Activated T-helper 17 cell treated with anti-CD3 and anti-CD28 coated beads, Interleukin-2, amount 50 U/mL, for 72 hours (primary cell): ENCODE data around the gene GOLGA1. TPM values are rescaled to one million over a fixed set of nuclear protein-coding genes. Genes with fewer than 3 reads are reported as not detected.

ENCODE experiments used
- ATAC-seq: fragments of 150-1000 bp; cut with Tn5 transposase; replicated peaks from 2 replicates; pipeline ENCODE4 v1.10.0; 2021; ENCODE audit warnings: mild to moderate bottlenecking, moderate library complexity
- H3K27ac Mint-ChIP-seq: one replicate; pipeline ENCODE4 v1.8.0; 2022; ENCODE audit warnings: mixed read lengths
- H3K27me3 Mint-ChIP-seq: one replicate; pipeline ENCODE4 v1.8.0; 2022; ENCODE audit warnings: mixed read lengths
- H3K36me3 Mint-ChIP-seq: one replicate; pipeline ENCODE4 v1.8.0; 2022; ENCODE audit warnings: low read depth, mild to moderate bottlenecking, mixed read lengths
- H3K4me1 Mint-ChIP-seq: one replicate; pipeline ENCODE4 v1.8.0; 2022; ENCODE audit warnings: mixed read lengths
- H3K4me3 Mint-ChIP-seq: one replicate; pipeline ENCODE4 v1.8.0; 2022; ENCODE audit warnings: mild to moderate bottlenecking, mixed read lengths
- H3K9me3 Mint-ChIP-seq: one replicate; pipeline ENCODE4 v1.8.0; 2022; ENCODE audit warnings: mixed read lengths
- total RNA-seq, 2 donors: library from RNA; stranded (reverse); gene quantifications; one replicate each; pipeline ENCODE4 v1.2.3, GENCODE V29; 2022

Gene GOLGA1
- total RNA-seq, 2 donors from 2014 or later: 19.7 to 39.8 TPM

DNA sequence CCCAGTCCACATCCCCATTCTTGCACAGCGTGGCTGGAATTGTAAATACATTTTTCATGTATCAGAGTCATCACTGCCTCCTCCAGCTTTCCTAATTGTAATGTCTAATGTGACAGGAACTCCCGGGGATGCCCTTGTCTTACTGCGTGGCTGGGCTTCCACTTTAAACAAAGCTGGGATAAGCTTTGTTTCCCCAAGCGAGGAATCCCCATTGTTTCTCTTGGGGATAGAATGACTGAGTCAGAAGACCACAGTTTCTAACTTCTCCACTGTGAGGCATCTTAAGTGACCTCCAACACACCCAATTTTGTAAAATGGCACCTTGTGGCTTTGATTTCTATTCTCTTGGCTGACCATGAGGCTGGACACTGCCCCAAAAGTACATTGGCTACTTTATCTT is 56.5 kb downstream of the GOLGA1 start:
- peaks cover 80% of the 10 kb centered on the region for H3K36me3 Mint-ChIP-seq

DNA sequence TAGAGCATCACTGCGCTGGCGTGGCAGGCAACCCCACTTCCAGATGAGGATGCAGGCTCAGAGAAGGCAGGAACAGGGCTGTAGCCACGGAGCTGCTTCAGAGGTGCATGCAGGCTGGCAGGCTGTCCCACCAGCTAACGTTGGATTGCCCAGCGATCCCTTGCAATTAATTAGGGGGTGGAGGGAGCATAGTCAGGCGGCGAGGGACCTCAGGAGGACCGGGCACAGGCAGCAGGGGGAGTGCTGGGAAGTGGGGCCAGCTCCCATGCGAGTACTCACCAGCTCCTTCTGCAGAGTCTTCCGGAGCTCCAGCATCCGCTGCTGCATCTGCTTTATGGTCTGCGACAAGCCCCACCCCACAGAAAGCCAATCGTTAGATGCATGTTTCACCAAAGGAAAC is 58.7 kb downstream of the GOLGA1 start:
- no peak for ATAC-seq
- H3K27me3 Mint-ChIP-seq: no peaks in the 10 kb centered on the region
- H3K9me3 Mint-ChIP-seq: no peaks in the 10 kb centered on the region
- no peak overlapping the region for H3K4me3 Mint-ChIP-seq
- peaks cover under 1% of the 10 kb centered on the region for H3K4me1 Mint-ChIP-seq
- H3K36me3 Mint-ChIP-seq: peaks cover 84% of the 10 kb centered on the region
- no peak overlapping the region for H3K27ac Mint-ChIP-seq

More for the DNA sequence above, 56.5 kb downstream of the GOLGA1 start:
- no peak overlapping the region for H3K4me3 Mint-ChIP-seq
- no peaks in the 10 kb centered on the region for H3K9me3 Mint-ChIP-seq
- H3K4me1 Mint-ChIP-seq: no peaks in the 10 kb centered on the region
- no peak for ATAC-seq
- no peaks in the 10 kb centered on the region for H3K27me3 Mint-ChIP-seq
- H3K27ac Mint-ChIP-seq: no peak overlapping the region

DNA sequence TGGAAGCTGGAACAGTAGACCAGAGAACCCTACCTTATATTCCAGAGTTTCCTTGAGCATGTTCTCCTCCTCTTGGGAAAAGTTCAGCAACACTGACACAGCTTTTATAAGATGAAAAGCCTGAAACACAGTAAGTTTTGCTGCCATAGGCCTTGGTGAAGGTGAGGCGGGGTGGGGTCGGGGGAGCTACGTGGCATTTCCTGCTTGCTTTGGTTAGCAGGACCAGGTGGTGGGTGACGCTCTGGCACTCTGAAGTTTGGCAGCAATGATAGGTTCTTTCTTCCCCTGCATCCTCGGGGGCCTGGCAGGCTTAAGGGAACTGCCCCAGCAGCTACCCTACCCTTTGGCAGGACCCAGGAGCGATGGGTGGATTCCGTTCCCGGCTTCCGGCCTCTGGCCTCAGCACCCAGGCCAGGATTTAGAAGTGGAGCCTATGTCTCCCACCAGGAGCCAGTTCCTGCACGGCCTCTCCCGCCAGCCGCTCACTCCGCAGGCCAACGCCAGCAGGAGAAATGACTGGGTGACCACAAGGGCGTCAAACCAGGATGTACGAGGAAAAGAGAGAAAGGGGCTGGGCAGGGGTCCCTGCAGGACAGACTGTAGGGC is 59.6 kb downstream of the GOLGA1 start:
- Mint-ChIP-seq H3K27me3 (no peaks in the 10 kb centered on the region), H3K27ac (no peak overlapping the region), H3K4me3 (no peak overlapping the region), H3K4me1 (peaks cover 5% of the 10 kb centered on the region), H3K36me3 (peaks cover 84% of the 10 kb centered on the region), H3K9me3 (no peaks in the 10 kb centered on the region)
- ATAC-seq: no peak

DNA sequence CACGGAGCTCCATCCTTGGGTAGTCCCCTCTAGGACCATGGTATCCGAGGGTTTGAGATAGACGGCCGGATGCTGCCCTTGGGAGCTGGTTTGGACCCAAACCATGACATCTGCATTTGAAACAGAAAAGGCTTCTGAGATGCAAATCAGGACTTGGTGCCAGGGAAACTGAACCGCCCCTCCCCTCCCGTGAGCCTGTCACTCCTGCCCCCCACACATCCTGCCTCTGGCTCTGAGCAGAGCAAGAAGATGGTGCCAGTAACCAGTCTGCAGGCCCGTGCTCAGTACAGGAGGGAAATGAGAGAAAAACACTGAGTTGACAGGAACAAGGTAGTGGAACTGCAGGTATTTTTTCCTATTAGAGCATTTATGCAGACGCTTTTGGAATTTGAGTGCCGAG is 60.4 kb downstream of the GOLGA1 start:
- no peaks in the 10 kb centered on the region for H3K27me3 Mint-ChIP-seq
- H3K27ac Mint-ChIP-seq: no peak overlapping the region
- H3K4me1 Mint-ChIP-seq: peaks cover 5% of the 10 kb centered on the region
- H3K9me3 Mint-ChIP-seq: no peaks in the 10 kb centered on the region
- no peak for ATAC-seq
- no peak overlapping the region for H3K4me3 Mint-ChIP-seq
- peaks cover 84% of the 10 kb centered on the region for H3K36me3 Mint-ChIP-seq

DNA sequence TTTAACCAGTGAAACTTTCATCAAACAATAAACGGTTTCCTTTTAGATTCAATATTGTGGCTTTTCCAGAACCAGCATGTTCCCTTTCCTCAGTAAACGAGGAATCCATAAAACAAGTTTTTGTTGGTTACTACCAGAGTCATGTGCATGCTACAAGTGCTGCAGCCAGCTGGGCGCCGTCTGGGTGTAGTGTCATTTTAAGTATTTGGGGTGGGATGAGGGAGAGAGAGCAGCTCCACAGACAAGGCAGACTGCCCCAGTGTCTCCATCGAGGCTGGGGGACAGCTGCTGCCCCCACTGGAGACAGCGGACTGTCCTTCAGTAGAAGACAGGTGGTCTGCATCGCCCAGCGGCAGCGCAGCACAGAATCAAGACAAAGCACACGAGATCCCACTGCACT is 61.7 kb downstream of the GOLGA1 start:
- ATAC-seq: no peak
- Mint-ChIP-seq H3K4me3 (no peak overlapping the region), H3K9me3 (no peaks in the 10 kb centered on the region), H3K36me3 (peaks cover 84% of the 10 kb centered on the region), H3K27ac (no peak overlapping the region), H3K4me1 (peaks cover 5% of the 10 kb centered on the region), H3K27me3 (no peaks in the 10 kb centered on the region)

DNA sequence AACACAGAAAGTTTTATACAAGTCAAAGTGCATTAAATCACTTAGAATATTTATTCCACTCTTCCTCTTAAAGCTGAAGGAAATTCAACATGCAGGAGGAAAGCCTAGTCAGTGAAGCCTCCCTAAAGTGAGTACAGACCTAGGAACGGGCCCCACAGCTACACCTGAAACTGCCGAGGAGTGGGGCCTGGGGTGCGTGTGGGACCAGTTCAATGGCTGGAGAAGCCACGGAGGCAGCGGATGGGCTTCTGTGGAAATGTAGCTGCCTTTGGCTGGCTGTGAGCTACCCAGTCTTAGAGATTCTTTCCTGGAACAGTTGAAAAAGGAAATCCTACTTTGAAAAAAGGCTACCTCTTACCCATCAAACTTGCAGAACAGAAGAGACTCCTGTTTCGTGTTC is 62.4 kb downstream of the GOLGA1 start:
- H3K36me3 Mint-ChIP-seq: peaks cover 84% of the 10 kb centered on the region
- H3K4me3 Mint-ChIP-seq: no peak overlapping the region
- peaks cover 5% of the 10 kb centered on the region for H3K4me1 Mint-ChIP-seq
- no peaks in the 10 kb centered on the region for H3K27me3 Mint-ChIP-seq
- peak overlapping the region; percentile 25 for H3K27ac Mint-ChIP-seq
- no peak for ATAC-seq
- no peaks in the 10 kb centered on the region for H3K9me3 Mint-ChIP-seq

DNA sequence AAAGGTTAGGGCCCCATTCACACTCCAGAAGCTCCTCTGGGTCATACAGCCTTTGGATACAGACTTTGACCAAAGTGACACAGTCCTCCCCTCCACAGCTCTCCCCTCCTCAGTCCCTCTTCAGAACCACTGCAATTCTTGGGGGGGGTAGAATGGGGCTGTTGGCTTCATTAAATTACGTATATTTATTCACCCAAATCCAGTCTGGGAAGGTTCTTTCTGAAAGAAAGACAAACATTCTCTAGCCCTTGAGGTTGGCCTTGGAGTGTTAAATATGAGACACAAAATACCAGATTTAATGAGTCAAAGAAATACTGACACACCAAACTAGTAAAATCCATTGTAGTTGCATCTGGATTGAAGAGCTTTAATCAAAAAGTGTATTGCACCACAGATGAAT is 62.9 kb downstream of the GOLGA1 start:
- peaks cover 84% of the 10 kb centered on the region for H3K36me3 Mint-ChIP-seq
- peak overlapping the region; percentile 25 for H3K27ac Mint-ChIP-seq
- H3K27me3 Mint-ChIP-seq: no peaks in the 10 kb centered on the region
- no peak for ATAC-seq
- H3K4me1 Mint-ChIP-seq: peaks cover 9% of the 10 kb centered on the region
- no peak overlapping the region for H3K4me3 Mint-ChIP-seq
- no peaks in the 10 kb centered on the region for H3K9me3 Mint-ChIP-seq

DNA sequence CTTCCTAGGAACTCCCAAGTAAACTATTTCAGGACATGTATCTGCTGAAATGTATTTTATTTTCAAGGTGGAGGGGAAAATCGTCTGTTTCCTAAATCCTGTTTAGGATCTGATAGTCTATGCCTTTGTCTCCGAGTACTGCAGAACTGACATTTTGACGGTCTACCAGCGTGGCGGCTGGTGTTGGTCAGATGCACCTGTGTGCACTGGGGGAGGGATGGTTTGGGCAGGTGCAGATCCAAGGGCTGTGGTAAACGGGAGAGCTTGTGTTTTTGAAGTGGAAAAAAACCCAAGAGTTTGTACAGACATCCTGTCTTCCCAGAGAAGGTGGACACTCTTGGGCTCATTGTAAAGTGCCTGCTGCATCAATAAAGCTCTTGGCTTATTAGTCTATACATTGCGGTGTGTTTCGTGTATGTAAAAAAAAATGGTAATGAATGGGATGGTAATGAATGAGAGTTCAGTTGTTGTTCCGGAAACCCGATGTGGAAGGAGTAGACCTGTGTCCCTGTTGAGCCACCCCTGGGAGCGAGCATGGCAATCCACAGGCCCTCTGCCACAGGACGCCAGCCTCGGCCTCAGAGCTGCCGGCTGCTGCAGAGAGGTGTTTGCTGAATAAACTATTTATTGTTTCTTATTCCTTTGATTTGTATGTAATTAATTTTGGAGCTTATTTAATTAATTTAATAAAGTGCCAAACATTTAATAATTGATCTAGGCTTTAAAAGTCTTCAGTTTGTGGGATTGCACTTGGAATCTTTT is 63.7 kb downstream of the GOLGA1 start:
- Mint-ChIP-seq H3K4me1 (peaks cover 12% of the 10 kb centered on the region), H3K9me3 (no peaks in the 10 kb centered on the region), H3K36me3 (peaks cover 89% of the 10 kb centered on the region), H3K27ac (peak overlapping the region; percentile 31), H3K27me3 (no peaks in the 10 kb centered on the region), H3K4me3 (no peak overlapping the region)
- no peak for ATAC-seq

DNA sequence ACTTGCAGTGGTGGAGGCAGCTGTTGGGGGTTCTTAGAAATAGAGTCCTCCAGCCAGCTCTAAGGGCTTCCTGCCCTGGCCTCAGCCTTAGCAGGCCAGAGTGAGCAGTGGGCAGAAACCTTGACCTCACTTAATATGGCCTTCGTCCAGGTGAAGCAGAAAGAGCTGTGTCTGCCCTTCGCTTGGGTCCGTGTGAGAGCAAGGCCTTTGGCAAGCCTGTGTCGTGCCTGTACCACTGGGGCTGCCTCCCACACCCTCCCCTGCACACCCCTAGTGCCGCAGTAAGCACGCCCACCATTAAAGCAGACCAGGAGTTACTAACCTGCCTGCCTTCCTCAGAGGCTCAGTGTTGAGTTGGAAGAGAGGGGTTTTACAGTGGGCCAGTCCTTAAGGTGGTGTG is 65.4 kb downstream of the GOLGA1 start:
- no peaks in the 10 kb centered on the region for H3K27me3 Mint-ChIP-seq
- H3K27ac Mint-ChIP-seq: peak overlapping the region; percentile 15
- H3K4me3 Mint-ChIP-seq: no peak overlapping the region
- peaks cover 24% of the 10 kb centered on the region for H3K4me1 Mint-ChIP-seq
- H3K9me3 Mint-ChIP-seq: no peaks in the 10 kb centered on the region
- peaks cover 96% of the 10 kb centered on the region for H3K36me3 Mint-ChIP-seq
- no peak for ATAC-seq

DNA sequence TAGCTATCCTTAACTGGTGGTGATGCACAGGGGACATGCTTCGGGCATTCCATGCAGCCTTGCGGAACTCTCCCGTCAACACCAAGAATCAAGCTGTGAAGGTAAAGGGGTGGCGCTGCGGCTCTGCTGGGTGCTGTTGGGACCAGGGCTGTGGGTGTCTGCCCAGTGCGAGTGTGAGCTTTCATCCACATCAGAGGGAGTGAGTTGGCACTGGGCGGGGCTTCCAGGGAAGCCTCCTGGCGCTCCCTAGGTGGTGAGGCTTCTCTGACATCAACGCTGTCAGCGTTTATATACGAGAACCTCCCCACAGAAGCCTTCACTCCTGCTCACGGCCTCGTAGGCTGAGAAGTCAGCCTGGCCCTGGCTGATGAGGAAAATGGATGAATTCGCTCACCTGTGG is 67.2 kb downstream of the GOLGA1 start:
- no peaks in the 10 kb centered on the region for H3K27me3 Mint-ChIP-seq
- H3K36me3 Mint-ChIP-seq: peaks cover 92% of the 10 kb centered on the region
- H3K27ac Mint-ChIP-seq: peak overlapping the region; percentile 96
- peak overlapping the region; percentile 90 for H3K4me3 Mint-ChIP-seq
- peaks cover 28% of the 10 kb centered on the region for H3K4me1 Mint-ChIP-seq
- ATAC-seq: no peak
- H3K9me3 Mint-ChIP-seq: no peaks in the 10 kb centered on the region

DNA sequence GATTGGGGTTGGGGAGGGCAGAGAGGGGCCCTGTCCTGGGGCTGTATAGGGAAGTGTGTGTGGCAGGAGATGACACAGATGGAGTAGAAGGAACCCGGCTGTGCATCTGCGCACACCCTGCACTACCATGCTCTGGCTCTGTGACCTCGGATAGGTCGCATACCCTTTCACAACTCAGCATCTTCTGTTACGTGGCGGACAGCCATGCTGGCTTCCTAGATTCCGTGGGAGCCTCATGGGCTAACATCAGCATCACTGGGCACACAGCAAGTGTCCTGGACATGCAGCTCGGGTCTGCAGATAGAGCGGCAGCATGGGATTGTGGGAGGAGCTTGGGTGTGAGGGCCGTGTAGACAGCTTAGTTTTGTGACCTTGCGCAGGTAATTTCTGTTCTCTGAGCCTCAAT is 69.7 kb downstream of the GOLGA1 start:
- Mint-ChIP-seq H3K4me1 (peaks cover 27% of the 10 kb centered on the region), H3K27me3 (no peaks in the 10 kb centered on the region), H3K27ac (peak overlapping the region; percentile 96), H3K36me3 (peaks cover 80% of the 10 kb centered on the region), H3K9me3 (no peaks in the 10 kb centered on the region), H3K4me3 (peak overlapping the region; percentile 90)
- ATAC-seq: no peak

DNA sequence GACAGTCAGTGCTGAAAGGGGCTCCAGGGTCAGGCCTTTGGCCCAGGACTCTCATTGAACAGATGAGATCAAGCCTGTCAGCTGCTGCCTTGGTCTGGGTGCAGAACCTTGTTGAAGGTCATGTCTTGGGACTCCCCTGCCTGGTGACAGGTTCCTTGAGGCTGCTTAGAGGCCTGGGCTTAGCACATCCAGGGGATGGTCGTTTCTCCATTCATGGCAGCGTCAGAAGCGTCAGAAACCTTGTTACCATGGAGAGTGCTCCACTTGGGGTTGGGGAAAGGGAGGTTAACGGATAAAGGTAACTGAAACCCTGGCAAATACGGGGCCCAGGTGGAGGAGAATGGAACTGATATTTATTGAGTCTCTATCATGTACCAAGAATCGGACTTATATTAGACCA is 70.2 kb downstream of the GOLGA1 start:
- Mint-ChIP-seq H3K4me1 (peaks cover 27% of the 10 kb centered on the region), H3K4me3 (peak overlapping the region; percentile 90), H3K27me3 (no peaks in the 10 kb centered on the region), H3K36me3 (peaks cover 76% of the 10 kb centered on the region), H3K27ac (peak overlapping the region; percentile 96), H3K9me3 (no peaks in the 10 kb centered on the region)
- peak; percentile 17 for ATAC-seq

DNA sequence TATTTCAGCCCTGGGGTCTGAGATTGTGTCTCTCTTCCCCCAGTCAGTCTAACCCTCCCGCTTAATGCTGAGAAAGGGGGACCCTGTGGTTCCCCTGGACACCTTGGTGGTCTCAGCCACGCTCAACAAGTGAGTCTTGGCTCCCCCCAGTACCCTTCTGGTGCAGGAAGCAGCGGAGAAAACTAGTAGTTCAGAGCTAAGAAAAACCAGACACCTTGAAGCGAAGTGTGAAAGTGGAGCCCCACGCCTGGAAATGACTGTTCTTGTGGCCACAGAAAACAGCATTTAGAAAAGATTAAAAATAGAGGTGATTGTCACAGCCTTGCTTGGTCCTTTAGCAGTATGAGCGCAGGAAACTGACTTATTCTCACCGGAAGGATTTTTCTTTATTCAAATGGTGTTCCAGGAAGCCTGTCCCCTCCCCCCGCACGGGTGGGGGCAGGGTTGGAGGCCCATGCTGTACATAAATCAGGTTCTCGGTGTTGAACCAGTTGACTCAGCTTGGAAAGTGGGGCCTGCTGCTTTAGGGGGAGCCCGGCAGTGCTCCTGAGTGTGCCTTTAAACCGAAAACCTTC is 70.8 kb downstream of the GOLGA1 start:
- ATAC-seq: peak; percentile 77
- Mint-ChIP-seq H3K27ac (peak overlapping the region; percentile 96), H3K4me3 (peak overlapping the region; percentile 90), H3K27me3 (no peaks in the 10 kb centered on the region), H3K36me3 (peaks cover 69% of the 10 kb centered on the region), H3K9me3 (no peaks in the 10 kb centered on the region), H3K4me1 (peaks cover 27% of the 10 kb centered on the region)

DNA sequence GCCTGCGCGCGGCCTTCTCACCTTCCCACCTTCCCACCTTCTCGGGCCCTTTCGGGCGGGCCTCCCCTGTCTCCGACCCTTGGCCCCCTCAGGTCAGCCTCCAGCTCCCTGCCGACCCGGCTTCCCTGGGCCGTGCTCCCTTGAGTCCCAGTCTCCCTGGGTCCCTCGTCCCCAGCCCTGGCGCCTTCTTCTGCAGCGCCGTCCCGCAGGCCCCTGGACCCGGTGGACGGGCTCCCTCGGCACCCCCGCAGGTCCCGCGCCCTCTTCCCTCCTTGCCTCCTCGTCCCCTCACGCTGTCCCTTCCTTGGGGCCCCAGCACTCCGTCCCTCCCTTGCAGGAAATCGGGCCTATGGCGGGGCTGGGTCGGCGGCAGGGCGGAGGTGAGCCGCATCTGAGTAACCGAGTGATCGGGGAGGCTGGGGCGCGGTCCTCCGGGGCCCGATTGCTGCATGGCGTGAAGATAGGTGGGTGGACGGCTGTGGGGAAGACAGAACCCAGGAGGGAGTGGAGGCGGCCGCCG is 71.4 kb downstream of the GOLGA1 start:
- Mint-ChIP-seq H3K27ac (peak overlapping the region; percentile 96), H3K4me1 (peaks cover 27% of the 10 kb centered on the region), H3K27me3 (no peaks in the 10 kb centered on the region), H3K4me3 (peak overlapping the region; percentile 90), H3K9me3 (no peaks in the 10 kb centered on the region), H3K36me3 (peaks cover 64% of the 10 kb centered on the region)
- ATAC-seq: peak; percentile 10
